Stimulated activated naive CD8-positive, alpha-beta T cell treated with anti-CD3 and anti-CD28 coated beads, Interleukin-15, Interleukin-2, amounts not matched to agents 100 U/mL and 50 U/mL, for 24 hours (primary cell): ENCODE measurements around the gene PLA2G6.

ENCODE experiments used
- ATAC-seq: fragments of 150-1000 bp; cut with Tn5 transposase; one replicate; pipeline ENCODE4 v1.10.0; 2021
- DNase-seq: peaks from one replicate; pipeline ENCODE4 v3.0.0; 2021

PLA2G6 gene

DNA sequence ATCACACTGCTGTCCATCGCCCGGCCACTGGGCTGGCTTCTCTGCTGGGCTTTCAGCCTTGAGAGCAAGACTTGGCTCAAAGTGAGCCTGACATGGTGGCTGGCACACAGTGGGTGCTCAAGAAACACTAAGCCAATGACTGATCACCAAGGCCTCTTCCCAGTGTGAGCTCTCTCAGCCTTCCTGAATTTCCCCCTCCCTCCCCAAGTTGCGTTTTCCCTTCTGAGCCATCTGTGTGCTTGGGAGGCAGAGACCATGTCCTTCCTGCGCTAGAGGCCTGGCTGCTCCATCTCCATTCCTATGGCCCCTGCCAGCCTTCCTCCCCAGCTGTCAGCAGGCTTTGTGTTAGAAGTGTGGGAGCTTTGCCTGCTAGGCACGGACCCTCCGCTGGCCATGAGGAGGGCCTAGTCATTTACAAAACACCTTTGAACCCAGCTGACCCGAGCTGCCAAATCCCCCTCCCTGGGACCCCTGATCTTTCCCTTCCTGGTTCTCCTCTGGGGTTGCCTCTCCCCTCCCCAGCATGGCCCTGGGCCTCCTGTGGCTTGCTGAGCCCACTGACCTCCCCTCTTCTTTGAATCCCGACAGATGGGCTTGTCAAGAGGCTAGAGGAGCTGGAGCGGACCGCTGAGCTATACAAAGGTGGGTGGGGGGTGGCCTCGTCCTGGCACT, 111.2 kb downstream of the PLA2G6 start:
- ATAC-seq (no peak), DNase-seq (no peak)

GRCh38 chr22:38069372-38070249, 112.0 kb downstream of the PLA2G6 start:
- ATAC-seq (no peak), DNase-seq (no peak)

- ATAC-seq (no peak), DNase-seq (no peak)
These were observed 112.8 kb downstream of the PLA2G6 start for GRCh38 chr22:38068641-38069371.

DNA sequence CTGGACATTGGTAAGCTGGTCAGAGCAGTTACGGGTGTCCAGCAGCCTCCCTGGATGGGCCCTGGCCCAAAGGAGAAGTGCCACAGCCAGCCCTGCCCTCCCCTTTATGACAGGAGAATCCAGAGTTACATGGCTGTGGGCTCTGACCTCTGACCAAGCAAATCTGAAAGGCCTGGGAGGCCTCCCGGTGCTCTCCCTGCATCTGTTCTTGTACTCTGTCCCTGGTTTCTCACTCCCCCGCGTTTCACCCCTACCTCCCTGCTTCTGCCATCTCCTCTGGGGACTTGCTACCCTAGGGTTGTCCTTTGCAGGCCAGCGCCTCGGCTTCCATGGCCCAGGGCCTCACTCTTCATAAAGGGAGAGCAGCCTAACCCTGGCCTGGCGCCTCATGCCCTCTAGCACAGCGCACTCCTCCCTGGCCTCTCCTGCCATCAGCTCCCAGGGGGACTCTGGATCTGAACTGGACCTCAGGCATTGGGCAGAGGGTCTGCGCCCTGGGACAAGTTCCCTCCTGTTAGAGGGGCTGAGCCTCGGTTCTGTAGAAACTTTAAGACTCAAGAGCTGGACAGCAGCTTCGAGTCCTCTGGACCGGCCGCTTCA, 113.8 kb downstream of the PLA2G6 start:
- DNase-seq (no peak), ATAC-seq (no peak)

DNA sequence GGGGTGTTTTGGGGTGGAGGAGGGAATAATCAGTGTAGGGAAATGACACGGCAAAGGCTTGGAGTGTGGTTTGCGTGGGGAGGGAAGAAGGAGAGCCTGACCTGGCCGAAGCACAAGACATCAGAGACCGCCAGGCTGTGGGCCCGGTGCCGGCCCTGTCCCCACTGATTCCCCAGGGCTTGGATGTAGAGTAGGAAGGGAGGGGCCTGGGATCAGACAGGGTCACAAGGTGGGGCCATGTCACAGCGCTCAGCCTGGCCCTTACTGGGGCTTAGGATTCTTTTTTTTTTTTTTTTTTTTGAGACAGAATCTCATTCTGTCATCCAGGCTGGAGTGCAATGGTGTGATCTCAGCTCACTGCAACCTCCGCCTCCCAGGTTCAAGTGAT, 114.6 kb downstream of the PLA2G6 start:
- ATAC-seq (no peak), DNase-seq (no peak)

DNA sequence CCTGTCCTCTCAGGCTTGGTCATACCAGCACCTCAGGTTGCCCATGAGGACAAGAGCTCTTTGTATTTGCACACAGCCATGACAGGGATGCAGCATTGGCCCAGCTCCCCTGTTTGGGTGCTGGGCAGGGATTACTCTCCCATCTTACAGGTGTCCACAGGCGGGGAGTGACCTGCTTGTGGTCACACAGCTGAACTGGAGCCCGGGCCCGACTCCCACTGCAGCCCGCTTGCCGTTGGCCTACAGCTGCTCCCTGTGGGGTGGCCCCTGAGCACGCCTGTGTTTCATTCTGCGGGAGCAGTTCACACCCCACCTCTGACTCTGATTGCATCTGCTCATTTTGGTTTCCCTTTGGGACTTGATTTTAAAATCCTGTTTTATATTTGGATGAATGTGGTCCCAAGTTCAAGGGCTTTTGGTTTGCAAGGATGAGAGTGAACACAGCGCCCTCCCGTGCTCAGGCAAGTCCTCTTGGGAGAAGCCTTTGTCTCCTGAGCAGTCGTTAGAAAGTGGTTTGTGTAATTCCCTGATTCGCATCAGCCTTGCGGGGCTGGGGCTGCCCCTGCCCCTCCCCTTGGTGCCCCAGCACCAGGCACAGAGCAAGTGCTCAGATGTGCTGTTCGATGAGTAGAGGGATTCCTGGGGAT, 115.1 kb downstream of the PLA2G6 start:
- DNase-seq: no peak

DNA sequence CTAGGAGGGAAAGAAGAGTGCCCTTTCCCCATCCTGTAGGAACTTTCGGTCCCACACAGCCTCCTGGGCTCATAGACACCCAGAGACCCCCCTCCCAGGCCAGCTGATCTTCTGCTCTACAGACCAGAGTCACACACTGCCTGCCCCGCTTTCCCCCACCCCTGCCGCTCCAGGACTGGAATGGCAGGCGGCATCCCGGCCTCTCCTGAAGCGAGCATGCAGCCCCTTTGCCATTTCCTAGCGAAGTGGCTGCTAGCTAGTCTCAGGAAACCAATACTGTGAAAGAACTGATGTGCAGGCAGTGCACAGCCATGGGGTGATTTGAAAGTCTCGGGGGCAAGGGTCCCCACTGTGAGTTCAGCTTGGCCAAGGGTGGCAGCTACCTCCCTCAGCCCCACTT, 116.1 kb downstream of the PLA2G6 start:
- ATAC-seq (no peak), DNase-seq (no peak)

More for the DNA sequence above, 115.1 kb downstream of the PLA2G6 start:
- no peak for ATAC-seq

- DNase-seq (no peak), ATAC-seq (no peak)
These were observed 118.8 kb downstream of the PLA2G6 start for GRCh38 chr22:38062791-38063190.
